HL-60/S4 treated with retinoic acid at 250 ng/mL for 4 days and 3 days (cell line): ENCODE data around the gene LDB2.

Experiments
- in situ Hi-C: fragments of 300-500 bp; cut with MboI; formaldehyde crosslinking; loops from 2 replicates; pipeline ENCODE4 v1.7.0; 2022; ENCODE audit warnings: low sequenced_read_pairs

LDB2 gene

GRCh38 chr4:16728111-16728510 lies 170.3 kb downstream of the LDB2 start:
- in situ Hi-C loops = no loop called here

GRCh38 chr4:16727218-16727617 lies 171.2 kb downstream of the LDB2 start:
- in situ Hi-C loops = no loop called here

GRCh38 chr4:16726368-16727050 lies 171.9 kb downstream of the LDB2 start:
- in situ Hi-C loops = no loop called here

GRCh38 chr4:16725252-16725651 lies 173.2 kb downstream of the LDB2 start:
- in situ Hi-C loops = no loop called here

- in situ Hi-C loops = no loop called here
These were observed 176.0 kb downstream of the LDB2 start for GRCh38 chr4:16722416-16722815.

GRCh38 chr4:16721613-16722291 lies 176.7 kb downstream of the LDB2 start:
- in situ Hi-C loops = no loop called here

- in situ Hi-C loops = no loop called here
These were observed 177.7 kb downstream of the LDB2 start for GRCh38 chr4:16720761-16721160.

GRCh38 chr4:16717266-16717970 lies 181.0 kb downstream of the LDB2 start:
- in situ Hi-C loops = no loop called here

- in situ Hi-C loops = no loop called here
These were observed 183.0 kb downstream of the LDB2 start for GRCh38 chr4:16715482-16715881.

GRCh38 chr4:16714191-16714590 lies 184.3 kb downstream of the LDB2 start:
- in situ Hi-C loops = no loop called here

GRCh38 chr4:16713696-16714095 lies 184.7 kb downstream of the LDB2 start:
- in situ Hi-C loops = no loop called here

- in situ Hi-C loops = no loop called here
These were observed 185.2 kb downstream of the LDB2 start for GRCh38 chr4:16713271-16713670.

GRCh38 chr4:16710198-16710597 lies 188.2 kb downstream of the LDB2 start:
- in situ Hi-C loops = no loop called here

- in situ Hi-C loops = no loop called here
These were observed 190.6 kb downstream of the LDB2 start for GRCh38 chr4:16707874-16708273.

GRCh38 chr4:16706251-16706650 lies 192.2 kb downstream of the LDB2 start:
- in situ Hi-C loops = no loop called here

- in situ Hi-C loops = no loop called here
These were observed 193.1 kb downstream of the LDB2 start for GRCh38 chr4:16705341-16705740.

- in situ Hi-C loops = no loop called here
These were observed 194.0 kb downstream of the LDB2 start for GRCh38 chr4:16704489-16704888.

GRCh38 chr4:16695896-16696295 lies 202.5 kb downstream of the LDB2 start:
- in situ Hi-C loops = no loop called here

GRCh38 chr4:16694884-16695276 lies 203.6 kb downstream of the LDB2 start:
- in situ Hi-C loops = no loop called here

GRCh38 chr4:16694173-16694883 lies 204.1 kb downstream of the LDB2 start:
- in situ Hi-C loops = no loop called here

GRCh38 chr4:16693641-16694040 lies 204.8 kb downstream of the LDB2 start:
- in situ Hi-C loops = no loop called here
